Amniotic stem cell (primary cell): ENCODE results near the gene TBC1D13.
"Not testable (repeated sequence)": the region's sequence is repeated elsewhere in the genome, so short reads cannot be mapped to it uniquely, and the experiment has no call there.

ENCODE experiments used
- DNase-seq: peaks from one replicate; lab custom pipeline; 2025; lab: John Stamatoyannopoulos, UW

TBC1D13 gene

GRCh38 chr9:128821584-128822406, 34.7 kb downstream of the TBC1D13 start:
- DNase-seq = no peak

- no peak for DNase-seq
Measured at GRCh38 chr9:128822407-128823042, 35.5 kb downstream of the TBC1D13 start.

GRCh38 chr9:128823362-128823902, 36.4 kb downstream of the TBC1D13 start:
- DNase-seq = no peak

GRCh38 chr9:128823903-128824406, 36.9 kb downstream of the TBC1D13 start:
- DNase-seq = no peak

GRCh38 chr9:128824911-128825310, 37.9 kb downstream of the TBC1D13 start:
- DNase-seq = no peak

GRCh38 chr9:128825923-128826700, 39.1 kb downstream of the TBC1D13 start:
- DNase-seq = no peak

- no peak for DNase-seq
Measured at GRCh38 chr9:128828267-128828666, 41.2 kb downstream of the TBC1D13 start.

GRCh38 chr9:128828719-128829452, 41.8 kb downstream of the TBC1D13 start:
- no peak for DNase-seq

- peak; percentile 92 for DNase-seq
Measured at GRCh38 chr9:128829477-128830251, 42.6 kb downstream of the TBC1D13 start, which contains the start of gene SPOUT1. Gene SPOUT1, minus strand, starts transcription at chr9:128829794. Its CDS starts 14 bp downstream, at chr9:128829780.

GRCh38 chr9:128833696-128834095, 46.6 kb downstream of the TBC1D13 start:
- DNase-seq = no peak

GRCh38 chr9:128835246-128836210, 48.5 kb downstream of the TBC1D13 start:
- DNase-seq = no peak

- DNase-seq = no peak
Measured at GRCh38 chr9:128836509-128837145, 49.6 kb downstream of the TBC1D13 start.

- DNase-seq = no peak
Measured at GRCh38 chr9:128838338-128838737, 51.3 kb downstream of the TBC1D13 start.

- DNase-seq = no peak
Measured at GRCh38 chr9:128840524-128840923, 53.5 kb downstream of the TBC1D13 start.

- DNase-seq = no peak
Measured at GRCh38 chr9:128841694-128842492, 54.8 kb downstream of the TBC1D13 start.

- not testable (repeated sequence) for DNase-seq
Measured at GRCh38 chr9:128843171-128843570, 56.1 kb downstream of the TBC1D13 start.

- DNase-seq = no peak
Measured at GRCh38 chr9:128845186-128845931, 58.3 kb downstream of the TBC1D13 start.
